GM21717 (cell line): ENCODE measurements around the gene AVPR2.

Experiments
- ATAC-seq: cut with Tn5 transposase; IDR thresholded peaks from one replicate; pipeline ENCODE4 v1.9.1; 2021; ENCODE audit warnings: mild to moderate bottlenecking, moderate library complexity; ENCODE audit not compliant: unreplicated experiment

AVPR2 gene

DNA sequence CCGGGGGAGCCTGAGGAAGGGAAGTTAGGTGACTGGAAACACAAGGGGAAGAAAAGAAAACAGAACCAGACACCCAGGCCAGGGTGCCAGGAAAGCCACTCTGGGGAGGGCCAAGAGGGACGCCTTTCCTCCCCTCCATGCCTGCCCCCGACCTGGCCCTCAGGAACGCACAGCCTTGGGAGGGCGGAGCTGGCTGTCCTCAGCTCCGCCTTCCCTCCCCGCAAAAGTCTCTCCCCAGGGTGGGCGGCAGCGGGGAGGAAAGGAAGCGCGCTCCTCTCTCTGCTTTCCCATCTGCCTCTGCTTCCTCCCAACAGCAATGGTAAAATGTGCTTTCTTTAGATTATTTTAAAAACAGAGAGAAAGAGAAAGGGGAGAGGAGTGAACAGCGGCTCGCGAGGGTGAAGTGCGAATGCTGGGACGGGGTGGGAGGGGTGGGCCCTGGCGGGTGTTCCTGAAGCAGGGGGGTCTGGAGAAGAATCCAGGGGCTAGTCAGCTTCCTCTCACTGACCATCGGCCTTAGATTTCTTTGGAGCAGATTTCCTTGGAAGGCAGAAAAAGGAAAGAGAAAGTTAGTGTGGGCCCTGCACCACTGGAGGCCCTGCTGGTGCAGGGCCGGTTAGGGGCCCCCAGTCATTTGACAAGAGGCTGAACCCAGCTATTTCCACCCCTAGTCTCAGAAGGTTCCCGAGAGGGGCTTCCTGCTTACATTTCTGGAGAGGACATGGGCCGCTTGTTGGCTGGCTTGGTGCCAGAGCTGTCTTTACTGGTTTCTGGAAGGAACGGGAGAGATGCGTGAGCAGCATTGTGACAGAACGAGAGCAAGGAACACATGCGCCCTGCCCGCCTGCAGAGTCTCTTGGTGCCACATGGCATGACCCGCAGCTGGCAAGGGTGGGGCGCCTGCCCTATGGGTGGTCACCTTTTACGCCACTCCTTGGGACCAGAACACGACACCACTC, 44.7 kb downstream of the AVPR2 start:
- ATAC-seq, result no peak

DNA sequence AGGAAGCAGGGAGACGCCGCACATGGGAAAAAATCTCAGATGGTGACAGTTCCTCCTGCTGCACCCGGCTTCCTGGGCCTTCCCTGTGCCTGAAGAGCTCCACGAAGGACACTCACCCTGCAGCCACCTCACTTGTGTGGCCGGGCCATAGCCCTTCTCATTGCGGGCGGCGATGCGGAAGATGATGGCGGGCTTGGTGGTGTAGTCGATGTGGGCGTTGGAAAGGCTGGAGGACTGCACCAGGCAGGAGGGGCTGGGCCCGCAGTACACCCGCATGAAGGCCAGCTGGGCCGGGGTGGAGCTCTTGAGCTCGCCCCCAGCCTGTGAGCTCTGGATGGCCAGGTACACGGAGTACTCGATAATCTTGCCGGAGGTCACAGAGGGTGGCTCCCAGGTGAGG, 45.7 kb downstream of the AVPR2 start:
- no peak for ATAC-seq

- ATAC-seq, result no peak
Observed at GRCh38 chrX:153951683-153952372, 47.4 kb downstream of the AVPR2 start.

DNA sequence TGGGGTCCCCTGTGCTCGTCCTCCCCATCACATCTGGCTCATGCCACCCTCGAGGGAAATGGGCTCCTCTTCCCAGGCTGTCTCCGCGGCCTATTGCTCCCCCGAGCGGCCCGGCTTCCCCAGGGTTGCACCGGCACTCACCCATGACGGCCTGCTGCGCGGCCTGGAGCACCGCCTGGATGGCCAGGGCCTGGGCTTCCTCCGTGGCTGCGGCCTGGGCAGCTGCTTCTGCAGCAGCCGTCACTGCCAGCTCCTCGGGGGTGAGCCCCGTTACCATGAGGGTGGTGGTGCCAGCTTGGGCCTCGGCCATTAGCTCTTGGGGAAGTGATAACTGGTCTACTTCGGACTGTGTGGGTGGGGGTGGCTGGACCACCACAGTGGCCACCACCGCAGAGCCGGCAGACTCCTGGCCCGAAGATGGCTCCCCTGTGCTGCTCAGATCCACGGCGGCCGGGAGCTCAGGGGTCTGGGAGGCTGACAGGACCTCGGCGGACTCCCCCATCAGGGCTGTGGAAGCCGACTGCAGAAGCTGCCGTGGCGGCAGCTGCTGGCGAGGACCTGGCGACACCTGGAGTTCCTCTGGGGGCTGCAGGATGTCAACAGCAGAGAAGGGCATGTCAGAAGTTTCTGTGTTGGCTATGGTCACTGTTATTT, 48.0 kb downstream of the AVPR2 start:
- no peak for ATAC-seq

DNA sequence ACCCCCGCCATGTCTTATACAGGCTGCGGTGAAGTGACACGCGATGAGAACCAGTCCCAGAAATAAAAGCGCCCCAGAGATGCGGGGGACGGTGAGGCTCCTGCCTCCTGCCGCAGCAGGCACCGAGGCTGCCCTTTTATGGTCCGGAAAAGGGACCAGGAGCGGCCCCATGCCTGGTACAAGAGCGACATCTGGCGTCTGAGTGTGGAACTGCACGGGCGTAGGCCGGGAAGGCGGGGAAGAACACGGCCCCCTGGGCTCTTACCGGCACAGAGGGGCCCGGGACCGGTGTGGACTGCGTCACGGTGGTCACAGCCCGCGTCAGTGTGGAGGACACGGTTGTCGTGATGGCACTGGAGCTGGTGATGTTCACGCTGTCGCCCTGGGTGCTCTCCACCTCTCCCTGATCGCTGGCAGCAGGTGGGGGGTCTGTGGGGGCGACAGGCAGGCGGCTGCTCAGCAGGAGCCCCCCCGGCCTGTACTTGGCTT, 48.9 kb downstream of the AVPR2 start:
- peak; percentile 59 for ATAC-seq

- no peak for ATAC-seq
Observed at GRCh38 chrX:153953892-153954557, 49.6 kb downstream of the AVPR2 start.

- no peak for ATAC-seq
Observed at GRCh38 chrX:153954558-153955227, 50.2 kb downstream of the AVPR2 start.

- no peak for ATAC-seq
Observed at GRCh38 chrX:153955228-153955732, 50.8 kb downstream of the AVPR2 start.

GRCh38 chrX:153956044-153956907, 51.8 kb downstream of the AVPR2 start:
- ATAC-seq, result no peak
